Keratinocyte (primary cell): ENCODE data around the gene HABP4.

Source experiments
- EZH2 ChIP-seq: IDR thresholded peaks from one replicate; pipeline ENCODE4 v1.6.1; 2012; ENCODE audit warnings: inconsistent platforms, mild to moderate bottlenecking, low read length, moderate library complexity
- TF ChIP-seq, protein P1 (sequence below), 3 experiments: IDR thresholded peaks in 1 of 3; conservative IDR thresholded peaks in 1 of 3; optimal IDR thresholded peaks in 1 of 3; 2 replicates in 2 of 3; 3 replicates in 1 of 3; pipeline versions ENCODE3 to v1.5.1; 2011; ENCODE audit warnings: low read length in 3 of 3, mild to moderate bottlenecking in 3 of 3, moderate library complexity in 2 of 3, control low read depth in 1 of 3, inconsistent platforms in 1 of 3; ENCODE audit not compliant: insufficient read depth in 2 of 3; ENCODE audit errors: extremely low read depth in 1 of 3

DNA sequence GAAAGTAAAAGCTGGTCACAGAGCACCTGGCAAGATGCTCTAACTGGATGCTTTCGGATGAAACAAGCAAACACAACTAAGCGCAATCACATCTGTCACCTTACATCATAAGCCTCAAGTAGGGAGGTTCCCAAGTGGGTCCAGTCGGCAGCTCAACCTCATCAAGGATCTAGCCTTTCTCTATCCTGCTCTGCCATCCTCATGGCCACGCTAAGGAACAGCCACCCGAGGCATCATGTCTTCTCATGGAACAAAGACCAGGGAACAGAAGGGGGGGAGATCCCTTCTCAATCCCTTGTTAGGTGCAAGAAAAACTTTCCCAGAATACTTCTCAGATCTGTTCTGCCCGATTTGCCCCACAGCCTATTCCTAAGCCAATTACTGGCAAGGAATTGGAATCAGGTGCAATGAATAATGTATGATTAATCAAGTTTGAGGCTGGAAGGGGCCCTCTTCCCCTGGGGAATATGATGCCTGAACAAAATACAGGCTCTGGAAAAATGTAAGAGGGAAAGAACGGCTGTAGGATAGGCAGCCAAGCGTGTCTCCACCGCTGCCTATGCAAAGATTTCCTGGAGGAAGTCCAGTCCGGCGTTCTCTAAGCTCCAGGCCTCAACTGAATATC is 1.3 kb upstream of the HABP4 start:
- TF ChIP-seq, protein P1, sequence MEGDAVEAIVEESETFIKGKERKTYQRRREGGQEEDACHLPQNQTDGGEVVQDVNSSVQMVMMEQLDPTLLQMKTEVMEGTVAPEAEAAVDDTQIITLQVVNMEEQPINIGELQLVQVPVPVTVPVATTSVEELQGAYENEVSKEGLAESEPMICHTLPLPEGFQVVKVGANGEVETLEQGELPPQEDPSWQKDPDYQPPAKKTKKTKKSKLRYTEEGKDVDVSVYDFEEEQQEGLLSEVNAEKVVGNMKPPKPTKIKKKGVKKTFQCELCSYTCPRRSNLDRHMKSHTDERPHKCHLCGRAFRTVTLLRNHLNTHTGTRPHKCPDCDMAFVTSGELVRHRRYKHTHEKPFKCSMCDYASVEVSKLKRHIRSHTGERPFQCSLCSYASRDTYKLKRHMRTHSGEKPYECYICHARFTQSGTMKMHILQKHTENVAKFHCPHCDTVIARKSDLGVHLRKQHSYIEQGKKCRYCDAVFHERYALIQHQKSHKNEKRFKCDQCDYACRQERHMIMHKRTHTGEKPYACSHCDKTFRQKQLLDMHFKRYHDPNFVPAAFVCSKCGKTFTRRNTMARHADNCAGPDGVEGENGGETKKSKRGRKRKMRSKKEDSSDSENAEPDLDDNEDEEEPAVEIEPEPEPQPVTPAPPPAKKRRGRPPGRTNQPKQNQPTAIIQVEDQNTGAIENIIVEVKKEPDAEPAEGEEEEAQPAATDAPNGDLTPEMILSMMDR (optimal IDR thresholded peaks at IDR 0.05 in 1 of 3, IDR thresholded peaks at IDR 0.05 in 1 of 3, conservative IDR thresholded peaks at IDR 0.05 in 1 of 3; ENCODE audit: extremely low read depth in 1 of 3, insufficient read depth in 2 of 3, low read length in 3 of 3): no peak
- no peak for TF ChIP-seq EZH2
